Thoracic aorta (tissue), 2 donors: ENCODE data around the gene ACO2. TPM values are rescaled to one million over a fixed set of nuclear protein-coding genes. Genes with fewer than 3 reads are reported as not detected.

ENCODE experiments used
- ATAC-seq: fragments of 150-250 bp; one replicate; pipeline ENCODE4 v1.8.0; 2017; ENCODE audit warnings: low read depth; ENCODE audit not compliant: insufficient number of reproducible peaks, low FRiP score
- DNase-seq: peaks from one replicate; pipeline ENCODE4 v3.0.0-alpha.2; 2020; ENCODE audit warnings: low spot score
- H3K27ac ChIP-seq, 2 donors: fragments of 200-600 bp; sonication (generic); 1 replicate in 1 of 2; 2 replicates in 1 of 2; pipeline ENCODE4 v1.5.1; 2016; ENCODE audit warnings: mild to moderate bottlenecking in 2 of 2, moderate library complexity in 2 of 2
- H3K27me3 ChIP-seq: fragments of 200-600 bp; sonication (generic); replicated peaks from 2 replicates; pipeline ENCODE4 v1.6.0; 2016; ENCODE audit warnings: mild to moderate bottlenecking; ENCODE audit not compliant: insufficient read depth
- H3K36me3 ChIP-seq: fragments of 200-600 bp; sonication (generic); one replicate; pipeline ENCODE4 v1.5.1; 2016
- H3K4me1 ChIP-seq, 2 donors: fragments of 200-600 bp; sonication (generic); 1 replicate in 1 of 2; 2 replicates in 1 of 2; pipeline versions ENCODE4 v1.5.1 to v1.6.0; 2016; ENCODE audit warnings: low read depth in 2 of 2, mild to moderate bottlenecking in 1 of 2; ENCODE audit not compliant: control insufficient read depth in 1 of 2
- H3K4me3 ChIP-seq: fragments of 200-600 bp; sonication (generic); 2 replicates; pipeline ENCODE4 v1.5.1; 2016; ENCODE audit warnings: mild to moderate bottlenecking
- H3K9me3 ChIP-seq: fragments of 200-600 bp; sonication (generic); 2 replicates; pipeline ENCODE4 v1.5.1; 2016
- CTCF ChIP-seq: fragments of 200-600 bp; sonication (generic); IDR thresholded peaks from one replicate; pipeline ENCODE4 v1.5.1; 2019; ENCODE audit warnings: antibody characterized with exemption
- total RNA-seq, 2 donors: library from RNA; depleted of rRNA; stranded (reverse); fragments of >200 nt; gene quantifications; one replicate each; pipeline versions ENCODE4 v1.1.0 to v1.2.3, GENCODE V29; 2016

ACO2 gene
- total RNA-seq, 2 donors from 2014 or later: 52.1 to 57.8 TPM

DNA sequence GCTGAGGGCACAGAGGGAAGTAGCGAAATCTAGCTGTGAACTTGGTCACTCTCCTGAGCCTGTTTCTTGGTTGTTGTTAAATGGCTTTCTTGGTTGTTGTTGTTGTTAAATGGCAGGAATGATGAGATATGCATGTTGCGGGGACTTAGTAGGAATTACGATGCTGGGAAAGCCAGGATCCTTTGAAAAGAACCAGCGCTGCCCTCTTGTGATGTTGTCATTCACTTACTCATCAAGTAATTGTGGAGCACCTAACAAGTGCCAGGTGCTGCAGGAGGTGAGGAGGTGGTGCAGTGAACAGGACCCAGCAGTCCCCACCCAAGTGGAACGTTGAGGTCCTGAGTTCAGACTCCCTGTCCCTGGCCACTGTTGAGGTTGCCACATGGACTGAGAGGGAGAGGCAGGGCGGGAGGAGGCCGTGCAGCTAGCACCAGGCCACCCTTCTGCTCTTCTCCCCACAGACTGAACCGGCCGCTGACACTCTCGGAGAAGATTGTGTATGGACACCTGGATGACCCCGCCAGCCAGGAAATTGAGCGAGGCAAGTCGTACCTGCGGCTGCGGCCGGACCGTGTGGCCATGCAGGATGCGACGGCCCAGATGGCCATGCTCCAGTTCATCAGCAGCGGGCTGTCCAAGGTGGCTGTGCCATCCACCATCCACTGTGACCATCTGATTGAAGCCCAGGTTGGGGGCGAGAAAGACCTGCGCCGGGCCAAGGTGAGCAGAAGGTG, 38.6 kb downstream of the ACO2 start:
- no peak for DNase-seq
- Histone ChIP-seq H3K36me3 (peaks cover 6% of the 10 kb centered on the region), H3K27me3 (no peaks in the 10 kb centered on the region), H3K4me3 (no peak overlapping the region), H3K9me3 (no peaks in the 10 kb centered on the region), H3K4me1 (peaks cover 32 to 55% of the 10 kb centered on the region in 2 donors), H3K27ac (no peak overlapping the region)
- ATAC-seq: no peak
- TF ChIP-seq CTCF: no peak

GRCh38 chr22:41508770-41509170, 39.9 kb downstream of the ACO2 start:
- ATAC-seq (no peak), DNase-seq (no peak)
- Histone ChIP-seq H3K27me3 (no peaks in the 10 kb centered on the region), H3K36me3 (peaks cover 11% of the 10 kb centered on the region), H3K4me1 (peaks cover 33 to 59% of the 10 kb centered on the region in 2 donors), H3K4me3 (no peak overlapping the region), H3K9me3 (no peaks in the 10 kb centered on the region), H3K27ac (peak overlapping the region; percentile 49 to 64)
- TF ChIP-seq CTCF: peak; percentile 32

DNA sequence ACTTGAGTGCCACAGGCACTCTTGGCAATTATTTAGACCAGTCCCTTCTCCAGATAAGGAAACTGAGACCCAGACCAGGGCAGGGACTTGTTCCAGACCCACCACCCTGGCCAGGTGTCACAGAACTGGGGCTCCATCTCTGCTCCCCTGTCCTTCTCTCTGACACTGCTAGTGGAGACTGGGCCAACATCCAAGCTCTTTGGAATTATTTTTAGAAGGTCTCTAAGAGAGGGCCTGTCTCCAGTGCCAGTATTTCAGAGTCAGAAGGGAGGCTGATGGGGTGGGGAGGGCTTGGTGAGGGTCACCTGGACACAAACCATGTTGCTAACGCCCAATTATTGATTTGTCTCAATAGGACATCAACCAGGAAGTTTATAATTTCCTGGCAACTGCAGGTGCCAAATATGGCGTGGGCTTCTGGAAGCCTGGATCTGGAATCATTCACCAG, 42.6 kb downstream of the ACO2 start:
- Histone ChIP-seq H3K36me3 (peaks cover 34% of the 10 kb centered on the region), H3K4me1 (peaks cover 24 to 48% of the 10 kb centered on the region in 2 donors), H3K27ac (peak overlapping the region; percentile 42 to 59), H3K4me3 (no peak overlapping the region), H3K27me3 (no peaks in the 10 kb centered on the region), H3K9me3 (no peaks in the 10 kb centered on the region)
- ATAC-seq (no peak), DNase-seq (no peak)
- TF ChIP-seq CTCF: no peak

DNA sequence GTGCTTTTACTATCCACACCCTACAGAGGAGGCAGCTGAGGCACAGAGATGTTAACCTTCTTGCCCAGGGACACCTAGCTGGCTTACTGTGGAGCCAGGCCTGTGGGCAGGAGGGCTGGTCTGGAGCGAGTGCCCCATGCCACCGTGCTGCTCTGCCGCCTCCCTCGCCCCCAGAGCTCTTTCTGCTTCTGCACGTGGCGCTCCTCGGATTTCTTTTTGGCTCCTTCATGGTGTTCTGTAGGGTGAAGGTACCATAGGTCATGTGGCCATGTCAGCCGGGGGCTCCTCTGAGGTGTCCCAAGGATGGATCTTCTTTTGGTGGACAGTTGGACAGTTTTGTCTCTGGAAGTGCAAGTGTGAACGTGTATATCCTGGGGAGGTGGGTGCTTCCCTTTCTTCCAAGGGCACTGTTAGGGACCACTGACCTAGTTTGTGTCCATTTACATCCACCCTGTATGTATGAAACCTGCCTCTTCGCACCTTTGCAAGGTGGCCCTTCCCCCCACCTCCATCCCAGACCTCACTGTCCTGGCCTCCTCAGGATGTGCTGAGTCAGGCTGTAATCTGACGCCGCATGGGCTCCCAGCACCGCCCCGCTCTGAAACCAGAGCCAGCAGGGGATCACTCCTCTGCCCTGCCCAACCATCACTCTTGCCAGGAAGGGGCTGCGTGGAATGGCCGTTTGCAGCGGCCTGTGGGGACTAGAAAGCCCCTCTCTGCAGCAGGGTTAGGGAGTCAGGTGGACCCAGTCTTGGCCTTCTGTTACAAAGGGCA, 43.7 kb downstream of the ACO2 start:
- no peak for TF ChIP-seq CTCF
- no peaks in the 10 kb centered on the region for H3K9me3 ChIP-seq
- no peaks in the 10 kb centered on the region for H3K27me3 ChIP-seq
- DNase-seq (no peak), ATAC-seq (no peak)
- H3K4me3 ChIP-seq: no peak overlapping the region
- peaks cover 24 to 50% of the 10 kb centered on the region in 2 donors for H3K4me1 ChIP-seq
- peak overlapping the region; percentile 42 to 59 for H3K27ac ChIP-seq
- peaks cover 35% of the 10 kb centered on the region for H3K36me3 ChIP-seq

DNA sequence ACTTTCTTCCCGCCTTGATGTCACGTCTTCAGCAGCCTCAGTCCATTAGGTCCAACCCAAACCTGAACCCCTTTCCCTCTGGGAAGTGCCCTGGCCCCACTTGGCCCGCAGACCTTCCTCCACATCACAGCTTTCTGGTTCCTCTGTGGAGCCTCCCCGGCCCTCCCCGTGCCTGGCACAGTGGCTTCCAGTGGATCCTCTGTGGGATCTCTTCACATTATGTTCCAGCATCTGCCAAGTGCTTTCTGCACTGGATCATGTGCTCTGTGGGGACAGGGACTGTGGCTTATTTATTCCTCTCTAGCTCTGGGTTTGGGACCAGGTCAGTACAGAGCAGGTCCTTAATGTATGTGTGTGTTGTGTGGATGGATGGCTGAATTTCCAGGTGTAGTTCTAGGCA, 44.5 kb downstream of the ACO2 start:
- Histone ChIP-seq H3K4me1 (peaks cover 21 to 48% of the 10 kb centered on the region in 2 donors), H3K36me3 (peaks cover 32% of the 10 kb centered on the region), H3K27ac (no peak overlapping the region), H3K4me3 (no peak overlapping the region), H3K9me3 (no peaks in the 10 kb centered on the region), H3K27me3 (no peaks in the 10 kb centered on the region)
- DNase-seq (no peak), ATAC-seq (no peak)
- TF ChIP-seq CTCF: no peak
